GM12878 (cell line): ENCODE data around the gene LRP1B. TPM values are rescaled to one million over a fixed set of nuclear protein-coding genes. Genes with fewer than 3 reads are reported as not detected.

ENCODE experiments used
- ATAC-seq: fragments of 200-7000 bp; cut with Tn5 transposase; 3 replicates; pipeline ENCODE4 v1.9.1; 2020; ENCODE audit warnings: mild to moderate bottlenecking, moderate library complexity
- BruUV-seq: library from RNA; stranded (reverse); fragments of 400-500 nt; replicated peaks from 2 replicates; lab custom pipeline; 2021; lab: Mats Ljungman, UMichigan
- CTCF ChIA-PET: fragments of 300-600 bp; sonication (Branson Sonifier 250); formaldehyde crosslinking; extraction: SDS; loops from one replicate; lab custom pipeline; 2021; ENCODE audit warnings: inconsistent platforms; lab: Yijun Ruan, JAX
- POLR2A ChIA-PET: fragments of 350-600 bp; formaldehyde crosslinking; extraction: SDS; loops from one replicate; lab custom pipeline; 2021; ENCODE audit warnings: inconsistent platforms; lab: Charles Lee
- RAD21 ChIA-PET: fragments of 300-600 bp; sonication (Branson Sonifier 250); formaldehyde crosslinking; loops from one replicate; lab custom pipeline; 2023; ENCODE audit warnings: antibody characterized with exemption; ENCODE audit not compliant: unreplicated experiment; lab: Charles Lee
- SMC1A ChIA-PET: fragments of 300-600 bp; sonication (Branson Sonifier 250); formaldehyde crosslinking; loops from one replicate; lab custom pipeline; 2023; ENCODE audit not compliant: unreplicated experiment, uncharacterized antibody; lab: Charles Lee
- DNase-seq: peaks from one replicate; pipeline ENCODE4 v3.0.0-alpha.2; 2011; ENCODE audit warnings: low read depth, low spot score
- FAIRE-seq: peaks from 3 replicates; lab custom pipeline; 2011; peaks lifted over from hg19 to GRCh38; lab: Jason Lieb, UNC
- H2AFZ ChIP-seq: 2 replicates; pipeline ENCODE4 v1.6.0; 2011; ENCODE audit warnings: low read depth, low read length, control low read depth; ENCODE audit not compliant: control insufficient read depth
- H3K27ac ChIP-seq: 2 replicates; pipeline ENCODE4 v1.5.1; 2011; ENCODE audit warnings: control low read depth; ENCODE audit not compliant: control insufficient read depth, insufficient read depth
- H3K27me3 ChIP-seq, 2 experiments: replicated peaks in 1 of 2; 2 replicates each; pipeline versions ENCODE4 v1.6.0 to v1.6.1; 2011; ENCODE audit warnings: low read length in 1 of 2; ENCODE audit not compliant: control insufficient read depth in 2 of 2, insufficient read depth in 2 of 2
- H3K36me3 ChIP-seq, 2 experiments: 2 replicates each; pipeline ENCODE4 v1.5.1; 2011; ENCODE audit warnings: low read length in 1 of 2; ENCODE audit not compliant: control insufficient read depth in 2 of 2, insufficient read depth in 2 of 2
- H3K4me1 ChIP-seq: 2 replicates; pipeline ENCODE4 v1.6.1; 2011; ENCODE audit warnings: mild to moderate bottlenecking, low read length, moderate library complexity, mixed read lengths; ENCODE audit not compliant: control insufficient read depth, insufficient read depth
- H3K4me2 ChIP-seq: 2 replicates; pipeline ENCODE4 v1.6.0; 2011; ENCODE audit warnings: control low read depth; ENCODE audit not compliant: control insufficient read depth, insufficient read depth
- H3K4me3 ChIP-seq: fragments of 200-600 bp; sonication (generic); 2 replicates; pipeline ENCODE4 v1.5.1; 2016
- H3K79me2 ChIP-seq: 2 replicates; pipeline ENCODE4 v1.6.0; 2011; ENCODE audit warnings: low read length; ENCODE audit not compliant: control insufficient read depth, insufficient read depth
- H3K9ac ChIP-seq: 2 replicates; pipeline ENCODE4 v1.8.0; 2011; ENCODE audit warnings: low read length, control low read depth, mixed read lengths; ENCODE audit not compliant: control insufficient read depth, insufficient read depth
- H3K9me3 ChIP-seq: replicated peaks from 3 replicates; pipeline ENCODE4 v1.5.1; 2011; ENCODE audit warnings: mild to moderate bottlenecking, low read length; ENCODE audit not compliant: control insufficient read depth, insufficient read depth
- H4K20me1 ChIP-seq: 2 replicates; pipeline ENCODE4 v1.6.0; 2011; ENCODE audit not compliant: control insufficient read depth, insufficient read depth
- CEBPB ChIP-seq, 2 experiments: fragments of 150-350 bp in 1 of 2; IDR thresholded peaks; 2 replicates each; pipeline ENCODE4 v1.6.1; 2012 to 2014; ENCODE audit warnings: low read depth in 2 of 2, low read length in 2 of 2, borderline replicate concordance in 1 of 2, inconsistent platforms in 1 of 2
- CHD1 ChIP-seq: IDR thresholded peaks from 2 replicates; pipeline ENCODE4 v1.6.1; 2012; ENCODE audit warnings: low read depth, low read length, improper control_type of control experiment
- ETV6 ChIP-seq, 2 experiments: fragments of 450-650 bp in 1 of 2; IDR thresholded peaks in 1 of 2; conservative IDR thresholded peaks in 1 of 2; 2 replicates each; pipeline ENCODE4 v1.6.1; 2014; ENCODE audit warnings: antibody characterized with exemption in 1 of 2, borderline replicate concordance in 1 of 2, low read depth in 1 of 2, mild to moderate bottlenecking in 1 of 2, moderate library complexity in 1 of 2
- FOS ChIP-seq: IDR thresholded peaks from 3 replicates; pipeline ENCODE4 v1.6.1; 2011; ENCODE audit warnings: borderline replicate concordance; ENCODE audit not compliant: insufficient read length; ENCODE audit errors: extremely low read depth
- HDGF ChIP-seq: fragments of 450-650 bp; IDR thresholded peaks from 2 replicates; pipeline ENCODE4 v1.6.1; 2016; ENCODE audit warnings: antibody characterized with exemption
- POLR2AphosphoS5 ChIP-seq: IDR thresholded peaks from 2 replicates; pipeline ENCODE4 v1.6.1; 2011; ENCODE audit warnings: mild to moderate bottlenecking, low read length, inconsistent platforms
- RFX5 ChIP-seq: IDR thresholded peaks from 2 replicates; pipeline ENCODE4 v1.6.1; 2011; ENCODE audit warnings: low read depth, low read length, improper control_type of control experiment
- SMAD5 ChIP-seq: IDR thresholded peaks from 2 replicates; pipeline ENCODE4 v1.6.1; 2016; ENCODE audit warnings: antibody characterized with exemption, low read depth
- YY1 ChIP-seq: IDR thresholded peaks from 2 replicates; pipeline ENCODE4 v1.6.1; 2011; ENCODE audit warnings: low read depth, mild to moderate bottlenecking, low read length
- ZNF217 ChIP-seq: fragments of 450-650 bp; IDR thresholded peaks from 2 replicates; pipeline ENCODE4 v1.6.1; 2017; ENCODE audit warnings: antibody characterized with exemption, mild to moderate bottlenecking
- ZNF24 ChIP-seq: fragments of 450-650 bp; IDR thresholded peaks from 2 replicates; pipeline ENCODE4 v1.6.1; 2017; ENCODE audit warnings: antibody characterized with exemption, mild to moderate bottlenecking
- WGBS: methylation state at CpG from one replicate; pipeline ENCODE4 v1.1.6; 2016; ENCODE audit warnings: low lambda C conversion rate; ENCODE audit not compliant: insufficient replicate concordance, insufficient coverage; ENCODE audit errors: missing lambda C conversion rate; 5-methylcytosine and 5-hydroxymethylcytosine counted together
- in situ Hi-C: fragments of 300-500 bp; cut with MboI; formaldehyde crosslinking; loops from 9 replicates; pipeline ENCODE4 v1.14.3; 2018; ENCODE audit warnings: mixed read lengths
- intact Hi-C: fragments of 100-400 bp; cut with micrococcal nuclease; formaldehyde crosslinking; loops from one replicate; pipeline ENCODE4 v1.14.2; 2022; ENCODE audit not compliant: unreplicated experiment
- polyA plus RNA-seq, 11 experiments: library from polyadenylated mRNA; depleted of rRNA in 4 of 11; unstranded in 6 of 11; stranded (reverse) in 5 of 11; fragments of >200 nt; fragmentation: Nextera tagmentation in 4 of 11; fragmentation: Illumina TruSeq in 1 of 11; extraction: Ambion mirVana in 4 of 11; extraction: Trizol in 1 of 11; gene quantifications; 1 replicate in 1 of 11; 2 replicates in 10 of 11; pipeline versions ENCODE4 v1.2.1 to v1.2.3, GENCODE V29; 2011 to 2016; ENCODE audit warnings: inconsistent platforms in 2 of 11, missing spikeins in 2 of 11, low read depth in 1 of 11
- total RNA-seq, 4 experiments: library from RNA; depleted of rRNA in 3 of 4; stranded (reverse); fragments of >200 nt in 3 of 4; fragmentation: Illumina TruSeq in 1 of 4; extraction: Trizol in 1 of 4; gene quantifications; 2 replicates each; pipeline versions ENCODE4 v1.2.1 to v1.2.3, GENCODE V29; 2013 to 2021
- TF ChIP-seq, protein P1 (sequence below): IDR thresholded peaks from 2 replicates; pipeline ENCODE4 v1.6.1; 2011; ENCODE audit warnings: low read depth, low read length, improper control_type of control experiment, borderline replicate concordance
- TF ChIP-seq, protein P2 (sequence below): IDR thresholded peaks from 2 replicates; pipeline ENCODE4 v1.6.1; 2012; ENCODE audit warnings: improper control_type of control experiment, low read depth, low read length; ENCODE audit not compliant: insufficient replicate concordance
- TF ChIP-seq, protein P3 (sequence below): IDR thresholded peaks from 2 replicates; pipeline ENCODE4 v1.6.1; 2012; ENCODE audit warnings: low read length, inconsistent platforms
- TF ChIP-seq, protein P4 (sequence below): fragments of 150-350 bp; IDR thresholded peaks from 2 replicates; pipeline ENCODE4 v1.6.1; 2016; ENCODE audit warnings: low read depth, low read length

The LRP1B gene
- total and polyA plus RNA-seq, 10 of the 15 experiments (the other 5 are each of a cell fraction or from before 2014, with no cell fraction given), result under 0.01 to 0.06 (median 0.03) TPM; not detected in 5

DNA sequence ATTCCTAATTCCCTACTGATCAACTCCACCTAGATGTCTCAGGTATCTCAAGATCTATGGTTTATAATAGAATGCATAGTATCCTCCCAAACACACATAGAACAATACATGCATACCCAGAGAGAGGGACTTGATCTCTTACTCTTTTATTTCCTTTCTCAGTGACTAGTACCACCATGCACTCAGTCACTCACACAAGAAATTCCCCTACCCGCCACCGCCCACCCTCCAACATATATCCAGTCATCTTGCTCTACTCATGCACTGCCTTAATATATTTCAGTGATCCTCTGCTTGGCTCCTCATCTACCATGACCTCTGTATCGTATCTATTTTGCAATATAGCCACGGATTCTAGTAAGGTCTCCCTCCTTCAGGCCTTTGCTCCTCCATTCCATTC, 996.9 kb downstream of the LRP1B start:
- no peak overlapping the region for H3K4me2 ChIP-seq
- no peaks in the 10 kb centered on the region for H4K20me1 ChIP-seq
- BruUV-seq, result no TSS peak
- H3K4me3 ChIP-seq, result no peak overlapping the region
- H3K27ac ChIP-seq, result no peak overlapping the region
- RAD21 ChIA-PET, result no interaction called here
- WGBS, result 1% methylated on average over 4 of the region's 4 CpGs
- DNase-seq, result no peak
- no peaks in the 10 kb centered on the region for H3K27me3 ChIP-seq
- no peak for ATAC-seq
- H2AFZ ChIP-seq, result no peak overlapping the region
- in situ Hi-C loops (no loop called here), intact Hi-C loops (no loop called here)
- FAIRE-seq, result no peak
- no peaks in the 10 kb centered on the region for H3K79me2 ChIP-seq
- SMC1A ChIA-PET, result no interaction called here
- H3K4me1 ChIP-seq, result no peaks in the 10 kb centered on the region
- POLR2A ChIA-PET, result no interaction called here
- CTCF ChIA-PET, result no interaction called here
- H3K36me3 ChIP-seq, result no peaks in the 10 kb centered on the region
- H3K9ac ChIP-seq, result no peak overlapping the region
- no peaks in the 10 kb centered on the region for H3K9me3 ChIP-seq
- TF ChIP-seq ZNF24, result no peak
- TF ChIP-seq ZNF217, result no peak
- TF ChIP-seq, protein P1, sequence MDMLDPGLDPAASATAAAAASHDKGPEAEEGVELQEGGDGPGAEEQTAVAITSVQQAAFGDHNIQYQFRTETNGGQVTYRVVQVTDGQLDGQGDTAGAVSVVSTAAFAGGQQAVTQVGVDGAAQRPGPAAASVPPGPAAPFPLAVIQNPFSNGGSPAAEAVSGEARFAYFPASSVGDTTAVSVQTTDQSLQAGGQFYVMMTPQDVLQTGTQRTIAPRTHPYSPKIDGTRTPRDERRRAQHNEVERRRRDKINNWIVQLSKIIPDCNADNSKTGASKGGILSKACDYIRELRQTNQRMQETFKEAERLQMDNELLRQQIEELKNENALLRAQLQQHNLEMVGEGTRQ, result no peak
- no peak for TF ChIP-seq YY1
- no peak for TF ChIP-seq HDGF
- TF ChIP-seq POLR2AphosphoS5, result no peak
- TF ChIP-seq, protein P2, sequence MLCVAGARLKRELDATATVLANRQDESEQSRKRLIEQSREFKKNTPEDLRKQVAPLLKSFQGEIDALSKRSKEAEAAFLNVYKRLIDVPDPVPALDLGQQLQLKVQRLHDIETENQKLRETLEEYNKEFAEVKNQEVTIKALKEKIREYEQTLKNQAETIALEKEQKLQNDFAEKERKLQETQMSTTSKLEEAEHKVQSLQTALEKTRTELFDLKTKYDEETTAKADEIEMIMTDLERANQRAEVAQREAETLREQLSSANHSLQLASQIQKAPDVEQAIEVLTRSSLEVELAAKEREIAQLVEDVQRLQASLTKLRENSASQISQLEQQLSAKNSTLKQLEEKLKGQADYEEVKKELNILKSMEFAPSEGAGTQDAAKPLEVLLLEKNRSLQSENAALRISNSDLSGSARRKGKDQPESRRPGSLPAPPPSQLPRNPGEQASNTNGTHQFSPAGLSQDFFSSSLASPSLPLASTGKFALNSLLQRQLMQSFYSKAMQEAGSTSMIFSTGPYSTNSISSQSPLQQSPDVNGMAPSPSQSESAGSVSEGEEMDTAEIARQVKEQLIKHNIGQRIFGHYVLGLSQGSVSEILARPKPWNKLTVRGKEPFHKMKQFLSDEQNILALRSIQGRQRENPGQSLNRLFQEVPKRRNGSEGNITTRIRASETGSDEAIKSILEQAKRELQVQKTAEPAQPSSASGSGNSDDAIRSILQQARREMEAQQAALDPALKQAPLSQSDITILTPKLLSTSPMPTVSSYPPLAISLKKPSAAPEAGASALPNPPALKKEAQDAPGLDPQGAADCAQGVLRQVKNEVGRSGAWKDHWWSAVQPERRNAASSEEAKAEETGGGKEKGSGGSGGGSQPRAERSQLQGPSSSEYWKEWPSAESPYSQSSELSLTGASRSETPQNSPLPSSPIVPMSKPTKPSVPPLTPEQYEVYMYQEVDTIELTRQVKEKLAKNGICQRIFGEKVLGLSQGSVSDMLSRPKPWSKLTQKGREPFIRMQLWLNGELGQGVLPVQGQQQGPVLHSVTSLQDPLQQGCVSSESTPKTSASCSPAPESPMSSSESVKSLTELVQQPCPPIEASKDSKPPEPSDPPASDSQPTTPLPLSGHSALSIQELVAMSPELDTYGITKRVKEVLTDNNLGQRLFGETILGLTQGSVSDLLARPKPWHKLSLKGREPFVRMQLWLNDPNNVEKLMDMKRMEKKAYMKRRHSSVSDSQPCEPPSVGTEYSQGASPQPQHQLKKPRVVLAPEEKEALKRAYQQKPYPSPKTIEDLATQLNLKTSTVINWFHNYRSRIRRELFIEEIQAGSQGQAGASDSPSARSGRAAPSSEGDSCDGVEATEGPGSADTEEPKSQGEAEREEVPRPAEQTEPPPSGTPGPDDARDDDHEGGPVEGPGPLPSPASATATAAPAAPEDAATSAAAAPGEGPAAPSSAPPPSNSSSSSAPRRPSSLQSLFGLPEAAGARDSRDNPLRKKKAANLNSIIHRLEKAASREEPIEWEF, result no peak
- no peak for TF ChIP-seq FOS
- no peak for TF ChIP-seq RFX5
- no peak for TF ChIP-seq SMAD5
- TF ChIP-seq, protein P3, sequence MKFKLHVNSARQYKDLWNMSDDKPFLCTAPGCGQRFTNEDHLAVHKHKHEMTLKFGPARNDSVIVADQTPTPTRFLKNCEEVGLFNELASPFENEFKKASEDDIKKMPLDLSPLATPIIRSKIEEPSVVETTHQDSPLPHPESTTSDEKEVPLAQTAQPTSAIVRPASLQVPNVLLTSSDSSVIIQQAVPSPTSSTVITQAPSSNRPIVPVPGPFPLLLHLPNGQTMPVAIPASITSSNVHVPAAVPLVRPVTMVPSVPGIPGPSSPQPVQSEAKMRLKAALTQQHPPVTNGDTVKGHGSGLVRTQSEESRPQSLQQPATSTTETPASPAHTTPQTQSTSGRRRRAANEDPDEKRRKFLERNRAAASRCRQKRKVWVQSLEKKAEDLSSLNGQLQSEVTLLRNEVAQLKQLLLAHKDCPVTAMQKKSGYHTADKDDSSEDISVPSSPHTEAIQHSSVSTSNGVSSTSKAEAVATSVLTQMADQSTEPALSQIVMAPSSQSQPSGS, result no peak
- TF ChIP-seq, protein P4, sequence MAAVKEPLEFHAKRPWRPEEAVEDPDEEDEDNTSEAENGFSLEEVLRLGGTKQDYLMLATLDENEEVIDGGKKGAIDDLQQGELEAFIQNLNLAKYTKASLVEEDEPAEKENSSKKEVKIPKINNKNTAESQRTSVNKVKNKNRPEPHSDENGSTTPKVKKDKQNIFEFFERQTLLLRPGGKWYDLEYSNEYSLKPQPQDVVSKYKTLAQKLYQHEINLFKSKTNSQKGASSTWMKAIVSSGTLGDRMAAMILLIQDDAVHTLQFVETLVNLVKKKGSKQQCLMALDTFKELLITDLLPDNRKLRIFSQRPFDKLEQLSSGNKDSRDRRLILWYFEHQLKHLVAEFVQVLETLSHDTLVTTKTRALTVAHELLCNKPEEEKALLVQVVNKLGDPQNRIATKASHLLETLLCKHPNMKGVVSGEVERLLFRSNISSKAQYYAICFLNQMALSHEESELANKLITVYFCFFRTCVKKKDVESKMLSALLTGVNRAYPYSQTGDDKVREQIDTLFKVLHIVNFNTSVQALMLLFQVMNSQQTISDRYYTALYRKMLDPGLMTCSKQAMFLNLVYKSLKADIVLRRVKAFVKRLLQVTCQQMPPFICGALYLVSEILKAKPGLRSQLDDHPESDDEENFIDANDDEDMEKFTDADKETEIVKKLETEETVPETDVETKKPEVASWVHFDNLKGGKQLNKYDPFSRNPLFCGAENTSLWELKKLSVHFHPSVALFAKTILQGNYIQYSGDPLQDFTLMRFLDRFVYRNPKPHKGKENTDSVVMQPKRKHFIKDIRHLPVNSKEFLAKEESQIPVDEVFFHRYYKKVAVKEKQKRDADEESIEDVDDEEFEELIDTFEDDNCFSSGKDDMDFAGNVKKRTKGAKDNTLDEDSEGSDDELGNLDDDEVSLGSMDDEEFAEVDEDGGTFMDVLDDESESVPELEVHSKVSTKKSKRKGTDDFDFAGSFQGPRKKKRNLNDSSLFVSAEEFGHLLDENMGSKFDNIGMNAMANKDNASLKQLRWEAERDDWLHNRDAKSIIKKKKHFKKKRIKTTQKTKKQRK, result no peak
- TF ChIP-seq CHD1, result no peak
- no peak for TF ChIP-seq CEBPB (IDR thresholded peaks at IDR 0.05; ENCODE audit: borderline replicate concordance in 1 of 2, low read depth in 2 of 2, low read length in 2 of 2)
- no peak for TF ChIP-seq ETV6 (conservative IDR thresholded peaks at IDR 0.05 in 1 of 2, IDR thresholded peaks at IDR 0.05 in 1 of 2; ENCODE audit: borderline replicate concordance in 1 of 2, low read depth in 1 of 2)
